Kidney glomerular epithelial cell (primary cell): ENCODE results near the gene LINS1.
"Not testable (repeated sequence)": the region's sequence is repeated elsewhere in the genome, so short reads cannot be mapped to it uniquely, and the experiment has no call there.

Experiments used
- DNase-seq: peaks from one replicate; lab custom pipeline; 2025; lab: John Stamatoyannopoulos, UW

The LINS1 gene

DNA sequence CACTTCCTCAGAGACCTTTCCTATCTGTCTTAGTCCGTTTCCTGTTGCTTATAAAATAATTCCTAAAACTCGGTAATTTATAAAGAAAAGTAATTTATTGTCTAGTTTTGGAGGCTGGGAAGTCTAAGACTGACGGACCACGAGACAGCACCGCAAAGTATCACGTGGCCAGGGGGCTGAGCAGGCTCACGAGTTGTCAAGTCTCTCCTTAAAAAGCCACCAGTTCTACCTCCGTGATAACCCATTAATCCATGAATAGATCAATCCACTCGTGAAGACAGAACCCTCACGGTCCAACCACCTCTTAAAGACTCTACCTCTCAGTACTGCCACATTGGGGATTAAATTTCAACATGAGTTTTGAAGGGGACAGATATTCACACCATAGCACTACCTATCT, 821 bp downstream of the LINS1 start:
- no peak for DNase-seq

GRCh38 chr15:100598655-100599054, 3.3 kb downstream of the LINS1 start:
- no peak for DNase-seq

- no peak for DNase-seq
Observed at GRCh38 chr15:100597862-100598261, 4.1 kb downstream of the LINS1 start.

DNA sequence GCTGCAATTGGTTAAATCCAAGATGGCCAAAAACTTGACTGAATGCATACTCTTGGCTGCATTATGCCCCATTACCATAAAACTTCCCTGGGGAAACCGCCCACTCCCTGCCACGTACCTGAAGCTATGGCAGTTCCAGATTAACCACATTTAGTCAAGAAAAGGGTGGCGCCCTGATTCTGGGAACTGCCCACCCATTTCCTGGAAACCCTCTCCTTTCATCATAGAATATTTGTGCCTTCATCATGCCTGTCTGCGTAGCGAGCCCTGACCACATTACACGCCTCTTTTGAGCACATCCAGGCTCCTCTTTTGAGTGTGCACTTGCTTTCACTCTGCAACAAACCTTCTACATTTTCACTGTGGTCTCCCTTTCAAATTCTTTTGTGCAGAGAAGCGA, 5.2 kb downstream of the LINS1 start:
- peak; percentile 53 for DNase-seq

GRCh38 chr15:100595964-100596363, 6.0 kb downstream of the LINS1 start:
- DNase-seq = no peak

GRCh38 chr15:100593431-100593830, 8.6 kb downstream of the LINS1 start:
- DNase-seq = no peak

DNA sequence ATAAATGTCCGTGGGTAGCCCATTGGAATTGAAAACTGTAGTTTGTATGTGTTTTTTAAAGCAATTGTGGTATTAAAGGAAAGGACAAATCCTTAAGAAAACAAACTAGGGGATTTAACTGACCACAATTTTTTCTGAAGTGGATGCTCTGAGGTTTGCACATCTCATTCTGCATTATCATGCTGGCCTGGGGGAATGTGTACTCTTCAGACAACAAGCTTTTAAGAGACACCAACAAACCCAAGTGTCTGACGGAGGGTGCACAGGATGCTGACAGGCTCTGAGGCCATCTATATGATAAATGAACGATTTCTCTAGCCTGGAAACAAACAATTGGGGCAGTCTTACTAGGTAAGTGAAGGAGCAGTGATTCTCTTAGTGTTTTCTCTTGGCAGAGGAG, 9.1 kb downstream of the LINS1 start:
- no peak for DNase-seq

DNA sequence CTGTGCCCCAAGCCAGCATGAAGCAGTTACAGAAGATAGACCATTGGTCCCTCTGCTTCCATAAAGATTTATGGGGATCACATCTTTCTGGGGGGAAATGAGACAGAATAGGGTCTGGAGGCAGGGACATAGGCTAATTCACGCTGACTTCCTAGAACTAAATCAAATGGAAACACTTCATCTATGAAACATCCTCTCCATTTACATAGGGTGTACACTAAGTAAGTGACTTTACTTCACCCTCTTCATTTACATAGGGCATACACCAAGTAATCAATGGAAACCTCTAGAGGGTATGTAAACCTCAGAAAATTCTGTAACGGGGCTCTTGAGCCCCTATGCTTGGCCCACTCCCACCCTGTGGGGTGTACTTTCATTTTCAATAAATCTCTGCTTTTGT, 10.1 kb downstream of the LINS1 start:
- DNase-seq = no peak

GRCh38 chr15:100591163-100591562, 10.8 kb downstream of the LINS1 start:
- not testable (repeated sequence) for DNase-seq

GRCh38 chr15:100588638-100589242, 13.2 kb downstream of the LINS1 start:
- DNase-seq = no peak

DNA sequence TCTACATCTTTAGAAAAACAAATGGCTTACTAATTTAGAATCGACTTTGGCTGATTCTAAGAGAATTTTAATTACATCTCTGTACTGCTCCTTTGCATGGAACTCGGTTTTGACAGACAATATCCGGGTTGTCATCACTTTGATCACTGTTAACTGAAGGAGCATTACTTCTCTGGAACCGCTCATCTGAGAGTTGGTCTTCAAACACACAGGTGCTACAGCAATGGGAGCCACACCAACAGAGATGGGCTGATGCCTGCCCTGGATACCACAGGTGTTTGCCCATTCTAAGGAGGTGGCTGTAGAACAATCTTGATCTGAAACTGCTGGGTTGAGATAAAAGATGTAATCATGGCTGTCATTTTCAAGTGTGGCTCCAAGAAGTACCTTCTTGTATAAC, 21.6 kb downstream of the LINS1 start:
- DNase-seq = no peak

DNA sequence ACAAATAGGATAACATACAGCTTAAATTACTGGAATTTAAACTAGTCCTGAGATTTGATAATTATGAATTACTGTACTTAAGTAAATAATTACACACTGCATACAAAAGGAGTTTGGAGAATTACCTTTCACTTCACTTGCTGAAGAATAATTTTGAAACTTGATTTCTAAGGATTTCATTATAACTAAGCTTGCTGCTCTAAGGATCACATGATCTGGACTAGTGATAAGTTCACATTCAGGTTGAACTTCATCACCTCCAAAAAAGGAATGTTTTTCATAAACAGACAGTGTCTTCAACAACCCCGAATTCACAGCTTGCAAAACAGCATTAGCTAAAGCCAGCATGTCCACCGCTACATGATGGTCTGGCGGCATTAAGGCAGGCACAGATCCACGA, 28.5 kb downstream of the LINS1 start:
- no peak for DNase-seq

DNA sequence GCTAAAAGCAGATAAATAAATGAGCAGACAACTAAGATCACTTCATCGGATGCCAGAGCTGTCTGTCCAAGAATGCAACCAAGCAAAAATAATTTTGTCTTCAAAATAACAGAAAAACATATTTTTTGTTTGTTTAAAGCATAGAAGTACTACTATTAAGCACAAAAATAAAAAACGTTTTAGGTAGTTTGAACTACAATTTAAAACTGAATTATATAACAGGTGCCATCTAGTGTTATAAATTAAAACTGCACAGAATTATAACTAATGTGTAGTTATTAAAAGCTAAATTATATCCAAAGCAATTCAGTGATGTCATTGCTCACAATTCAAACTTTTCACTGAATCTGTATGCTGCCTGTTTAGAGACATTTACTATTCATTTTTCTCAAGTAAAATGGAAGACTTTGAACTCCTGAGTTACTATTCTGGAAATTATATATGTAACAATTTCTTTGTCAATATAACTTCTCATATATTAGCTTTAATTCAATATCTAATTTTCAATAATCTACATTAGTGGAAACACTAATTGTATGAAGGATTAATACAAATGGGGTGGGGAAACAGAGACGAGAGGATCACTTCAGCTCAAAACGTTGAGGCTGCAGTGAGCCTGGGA, 29.5 kb downstream of the LINS1 start:
- DNase-seq = peak; percentile 17

GRCh38 chr15:100571592-100572167, 30.3 kb downstream of the LINS1 start:
- no peak for DNase-seq

DNA sequence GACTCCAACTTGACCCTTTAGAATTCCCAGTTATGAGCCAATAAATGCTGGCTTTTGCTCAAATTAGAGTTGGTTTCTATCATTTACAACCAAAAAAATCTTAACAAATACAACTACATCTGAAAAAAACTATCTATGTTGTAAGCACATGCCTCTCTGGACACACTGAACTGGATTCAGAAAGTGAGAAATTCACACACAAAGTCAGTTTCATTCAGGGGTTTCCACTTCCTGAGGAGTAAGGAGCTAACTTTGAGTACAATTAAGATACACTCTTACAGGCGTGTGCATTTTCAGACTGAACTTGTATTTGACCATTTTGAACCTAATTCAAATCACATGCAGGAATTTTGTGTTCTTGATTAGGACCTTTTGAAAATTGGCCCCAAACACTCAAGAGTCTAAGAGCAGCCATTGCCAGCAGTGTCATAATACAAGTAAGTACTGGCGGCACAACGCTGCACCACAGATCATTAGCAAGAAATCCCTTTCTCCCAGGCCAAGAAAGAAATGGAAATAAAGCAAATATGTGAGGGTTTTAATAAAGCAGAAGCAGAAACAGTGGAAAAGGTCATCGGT, 31.2 kb downstream of the LINS1 start:
- DNase-seq = no peak

- DNase-seq = no peak
Observed at GRCh38 chr15:100570275-100570674, 31.7 kb downstream of the LINS1 start.

DNA sequence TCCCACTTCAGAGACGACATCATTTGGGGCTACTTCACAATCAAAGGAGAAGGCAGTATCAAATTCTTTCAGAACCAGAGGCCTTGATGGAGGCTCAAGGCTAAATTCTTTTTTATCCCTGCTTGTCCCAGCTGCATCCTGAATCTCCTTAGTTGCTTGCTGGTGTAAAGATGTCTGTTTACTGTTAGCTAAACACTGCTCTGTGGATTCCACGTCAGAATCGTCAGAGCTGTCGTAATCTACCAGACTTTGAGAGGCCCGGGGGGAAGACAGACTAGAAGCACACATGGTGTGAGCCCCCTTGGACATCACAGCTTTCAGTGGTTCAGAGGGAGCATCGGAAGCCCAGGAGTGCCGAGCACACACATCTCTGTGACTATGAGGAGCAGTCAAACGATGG, 32.6 kb downstream of the LINS1 start:
- no peak for DNase-seq

GRCh38 chr15:100566850-100567628, 34.9 kb downstream of the LINS1 start:
- DNase-seq = no peak

DNA sequence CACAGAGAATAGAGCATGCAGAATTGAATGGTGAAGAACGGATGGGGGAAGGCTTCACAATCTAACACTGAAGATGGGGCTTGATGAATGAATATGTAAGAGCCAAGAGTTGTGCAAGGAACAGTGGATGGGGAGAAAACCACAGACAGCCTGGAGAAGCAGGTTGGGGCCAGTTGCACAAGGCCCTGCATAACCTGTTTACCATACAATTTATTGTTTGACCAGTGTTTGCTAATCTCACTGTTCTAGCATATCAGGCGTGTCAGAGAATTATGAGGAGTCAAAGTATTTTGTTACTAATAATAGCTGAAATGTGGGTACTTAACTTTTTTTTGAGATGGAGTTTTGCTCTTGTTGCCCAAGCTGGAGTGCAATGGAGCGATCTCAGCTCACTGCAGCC, 36.4 kb downstream of the LINS1 start:
- no peak for DNase-seq

DNA sequence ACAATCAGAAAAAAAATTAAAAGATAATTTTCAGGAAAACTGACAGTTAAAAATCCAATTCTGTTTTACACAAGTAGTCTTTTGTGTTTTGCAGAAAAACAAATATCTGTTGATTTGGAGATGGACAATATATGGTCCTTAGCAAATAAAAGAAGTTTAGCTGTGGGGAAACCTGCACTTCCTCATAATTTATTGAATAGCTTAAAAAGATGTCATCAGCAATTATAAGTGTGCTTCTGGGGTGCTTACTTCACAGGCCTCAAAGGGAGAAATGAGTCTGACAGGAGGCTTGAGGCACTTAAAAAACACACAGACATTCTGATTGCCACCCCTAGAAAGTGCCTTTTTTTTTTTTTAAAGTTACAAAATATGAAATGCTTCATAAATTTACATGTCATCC, 41.7 kb downstream of the LINS1 start:
- DNase-seq = no peak

GRCh38 chr15:100559330-100559729, 42.7 kb downstream of the LINS1 start:
- no peak for DNase-seq

GRCh38 chr15:100558771-100559254, 43.2 kb downstream of the LINS1 start:
- DNase-seq = no peak

GRCh38 chr15:100553468-100553867, 48.5 kb downstream of the LINS1 start:
- no peak for DNase-seq
